Stimulated activated CD8-positive, alpha-beta memory T cell treated with anti-CD3 and anti-CD28 coated beads, Interleukin-12 subunit alpha, Interleukin-12 subunit beta, amount 100 ng/mL, for 24 hours (primary cell): ENCODE results near the gene ZDHHC1.
"Not testable (repeated sequence)": the region's sequence is repeated elsewhere in the genome, so short reads cannot be mapped to it uniquely, and the experiment has no call there.

ENCODE experiments used
- DNase-seq: peaks from one replicate; pipeline ENCODE4 v3.0.0-alpha.2; 2020; ENCODE audit errors: extremely low read depth

The ZDHHC1 gene

GRCh38 chr16:67394155-67395104 is 21.8 kb downstream of the ZDHHC1 start:
- DNase-seq: no peak

DNA sequence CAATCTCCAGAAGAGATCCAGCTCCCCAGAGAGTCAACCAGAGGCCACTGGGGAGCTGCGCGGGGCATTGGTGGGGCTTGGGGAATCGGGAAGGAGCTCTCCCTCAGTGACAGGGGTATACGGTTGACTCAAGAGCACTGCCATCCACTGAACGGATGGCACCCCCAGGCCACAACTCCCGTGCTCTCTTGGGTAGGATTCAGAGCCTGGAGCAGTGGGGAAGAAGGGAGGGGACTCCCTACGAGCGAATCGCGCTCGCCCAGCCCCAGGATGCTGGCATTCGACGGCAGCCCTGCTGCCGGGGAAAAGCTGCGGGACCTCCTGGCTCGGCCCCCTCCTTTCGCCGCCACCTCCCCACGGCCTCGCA is 22.5 kb downstream of the ZDHHC1 start:
- no peak for DNase-seq

DNA sequence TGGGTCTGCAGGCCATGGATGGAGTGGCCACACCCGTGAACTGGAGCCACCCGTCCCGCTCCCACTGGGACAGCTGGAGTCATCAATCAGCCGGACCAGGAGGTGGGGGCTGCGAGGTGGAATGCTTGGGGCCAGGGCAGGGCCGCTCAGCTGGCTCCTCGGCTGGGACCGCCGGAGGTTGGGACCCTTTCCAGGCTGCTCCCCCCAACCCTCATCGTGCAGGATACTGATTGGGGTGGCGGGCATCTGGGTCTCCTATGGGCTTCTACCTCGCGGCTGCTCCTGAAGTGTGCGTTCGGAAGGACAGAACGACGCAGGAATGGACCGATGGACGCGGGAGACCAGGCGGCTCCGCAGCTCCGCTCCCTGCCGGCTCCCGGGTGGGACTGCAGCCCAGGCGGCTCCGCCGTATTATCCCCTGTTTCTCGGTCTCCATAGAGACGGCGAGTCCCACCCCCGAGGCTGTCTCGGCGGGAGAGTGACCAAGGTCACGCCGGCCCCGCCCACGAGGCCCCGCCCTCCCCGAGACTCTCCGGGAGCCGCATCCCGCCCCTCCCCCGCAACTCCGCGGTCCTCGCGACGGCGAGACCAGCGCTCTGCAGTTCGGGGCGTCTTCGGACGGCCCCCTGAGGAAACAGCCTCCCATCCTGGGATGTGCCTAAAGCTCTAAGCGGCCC is 23.0 kb downstream of the ZDHHC1 start, which contains the start of gene TPPP3:
TPPP3 (minus strand) TSS at position 388 of the 677 bp plus-strand sequence. CDS start 2,387 bp downstream, outside the sequence.
- no peak for DNase-seq

- no peak for DNase-seq
Measured at GRCh38 chr16:67392301-67393059, 23.8 kb downstream of the ZDHHC1 start.

DNA sequence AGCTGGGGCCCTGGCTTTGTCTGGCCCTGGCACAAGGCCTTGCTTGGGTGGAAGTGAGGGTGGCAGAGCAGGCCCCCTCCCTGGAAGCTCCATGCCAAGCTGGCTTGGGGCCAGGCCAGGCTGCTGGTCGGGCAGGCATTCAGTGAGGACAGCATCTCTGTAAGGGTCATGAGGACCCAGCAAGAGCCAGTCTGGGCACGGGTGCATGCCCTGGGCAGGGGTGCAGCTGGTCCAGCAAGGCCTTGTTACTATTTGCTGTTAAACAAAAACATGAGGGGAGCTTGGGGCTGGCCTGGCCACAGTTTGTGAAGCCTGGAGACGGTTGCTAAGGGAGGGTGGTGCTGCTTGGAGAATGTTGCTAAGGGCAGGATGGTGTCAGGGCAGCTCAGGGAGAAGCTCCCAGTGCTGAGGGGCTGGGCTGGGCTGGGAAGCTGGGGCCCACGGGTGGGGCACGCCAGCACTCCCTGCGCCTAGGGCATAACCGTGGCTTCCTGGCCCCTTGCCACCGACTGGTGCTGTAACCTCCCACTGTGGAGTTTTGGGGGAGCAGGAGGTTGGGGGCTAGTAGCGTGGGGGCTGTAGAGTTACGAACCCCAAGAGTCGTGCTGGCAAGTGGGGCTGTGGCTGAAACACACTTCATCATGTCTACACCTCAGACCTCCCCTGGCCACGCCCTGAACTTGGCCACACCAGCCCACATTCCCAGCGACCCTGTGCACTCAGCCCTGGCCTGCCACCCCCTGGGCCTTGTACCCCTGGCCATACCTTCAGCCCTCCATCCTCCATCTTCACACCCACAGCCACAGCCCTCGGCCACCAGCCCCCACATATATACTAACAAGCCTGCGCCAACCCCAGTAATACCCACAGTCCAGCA is 24.6 kb downstream of the ZDHHC1 start:
- no peak for DNase-seq

GRCh38 chr16:67390816-67391423 is 25.4 kb downstream of the ZDHHC1 start:
- DNase-seq: no peak

GRCh38 chr16:67389911-67390815 is 26.1 kb downstream of the ZDHHC1 start:
- DNase-seq: no peak

DNA sequence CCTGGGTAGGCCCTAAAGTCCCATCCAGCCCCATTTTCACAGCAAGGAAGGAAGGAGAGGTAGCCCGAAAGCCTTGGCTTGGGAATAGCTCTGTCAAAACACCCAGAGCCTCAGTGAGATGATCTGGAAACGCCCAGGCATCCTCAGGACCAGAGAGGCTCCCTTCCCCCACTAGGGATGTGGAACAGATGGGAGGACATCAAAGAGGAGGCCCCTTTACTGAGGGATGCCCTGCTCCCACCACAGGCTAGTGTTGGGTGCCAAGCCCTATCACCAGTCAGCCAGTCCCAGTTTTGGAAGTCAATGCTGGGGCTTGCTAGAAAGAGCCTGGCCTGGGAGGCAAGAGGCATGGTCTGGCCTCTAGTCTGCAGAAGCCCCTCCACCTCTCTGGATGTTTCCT is 27.7 kb downstream of the ZDHHC1 start:
- DNase-seq: no peak

DNA sequence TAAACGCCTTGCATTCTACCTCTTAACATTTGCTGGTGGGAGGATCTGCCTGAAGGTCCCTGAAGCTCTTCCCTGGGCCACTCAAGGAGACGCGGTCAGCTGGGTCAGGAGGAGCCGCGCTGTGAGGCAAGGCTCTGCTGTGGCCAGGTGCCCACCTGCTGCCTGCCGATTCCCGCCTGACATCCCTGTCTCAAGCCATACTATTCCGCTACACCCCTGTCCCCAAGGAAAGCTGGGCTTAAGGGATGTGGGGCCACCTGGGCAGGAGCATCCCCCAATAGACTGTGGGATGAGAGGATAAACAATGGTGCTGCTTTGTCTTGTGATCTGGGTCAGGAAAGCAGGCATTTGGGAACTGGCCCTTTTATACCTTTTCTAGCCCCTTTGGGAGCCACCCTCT is 28.1 kb downstream of the ZDHHC1 start:
- DNase-seq: no peak

GRCh38 chr16:67387479-67388079 is 28.7 kb downstream of the ZDHHC1 start:
- DNase-seq: no peak

DNA sequence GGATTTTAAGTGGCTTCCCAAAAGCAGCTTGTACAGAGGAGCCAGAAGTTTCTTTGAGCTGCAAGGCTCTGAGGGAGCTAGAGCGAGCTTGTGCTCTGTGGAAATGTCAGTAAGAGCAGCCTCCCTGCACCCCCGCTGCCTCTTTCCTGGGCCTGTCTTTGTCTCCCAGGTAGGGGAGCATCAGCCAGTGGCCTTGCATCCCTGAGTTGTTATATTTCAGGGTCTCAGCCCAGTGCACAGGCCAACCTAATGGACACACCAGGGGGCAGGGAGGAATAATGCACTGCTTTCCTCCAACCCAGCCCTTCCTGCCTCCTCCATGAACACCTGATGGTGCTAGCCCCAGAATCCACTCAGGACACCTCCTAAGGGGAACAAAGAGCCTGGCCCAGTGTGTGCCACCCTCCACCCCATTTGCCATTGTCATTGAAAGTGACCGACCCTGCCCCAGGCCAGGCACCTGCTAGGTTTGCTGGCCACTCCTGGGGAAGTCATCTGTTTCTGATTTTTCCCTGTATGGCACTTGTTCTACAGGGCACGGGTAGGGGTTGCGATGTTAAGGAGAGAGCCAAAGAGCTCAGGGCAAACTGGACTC is 29.3 kb downstream of the ZDHHC1 start:
- no peak for DNase-seq

- no peak for DNase-seq
Measured at GRCh38 chr16:67384778-67385510, 31.3 kb downstream of the ZDHHC1 start.

- DNase-seq: no peak
Measured at GRCh38 chr16:67383284-67383683, 33.0 kb downstream of the ZDHHC1 start.

- no peak for DNase-seq
Measured at GRCh38 chr16:67378642-67379041, 37.6 kb downstream of the ZDHHC1 start.

GRCh38 chr16:67376012-67376411 is 40.3 kb downstream of the ZDHHC1 start:
- not testable (repeated sequence) for DNase-seq

- no peak for DNase-seq
Measured at GRCh38 chr16:67372664-67373063, 43.6 kb downstream of the ZDHHC1 start.

GRCh38 chr16:67370661-67371060 is 45.6 kb downstream of the ZDHHC1 start:
- no peak for DNase-seq

DNA sequence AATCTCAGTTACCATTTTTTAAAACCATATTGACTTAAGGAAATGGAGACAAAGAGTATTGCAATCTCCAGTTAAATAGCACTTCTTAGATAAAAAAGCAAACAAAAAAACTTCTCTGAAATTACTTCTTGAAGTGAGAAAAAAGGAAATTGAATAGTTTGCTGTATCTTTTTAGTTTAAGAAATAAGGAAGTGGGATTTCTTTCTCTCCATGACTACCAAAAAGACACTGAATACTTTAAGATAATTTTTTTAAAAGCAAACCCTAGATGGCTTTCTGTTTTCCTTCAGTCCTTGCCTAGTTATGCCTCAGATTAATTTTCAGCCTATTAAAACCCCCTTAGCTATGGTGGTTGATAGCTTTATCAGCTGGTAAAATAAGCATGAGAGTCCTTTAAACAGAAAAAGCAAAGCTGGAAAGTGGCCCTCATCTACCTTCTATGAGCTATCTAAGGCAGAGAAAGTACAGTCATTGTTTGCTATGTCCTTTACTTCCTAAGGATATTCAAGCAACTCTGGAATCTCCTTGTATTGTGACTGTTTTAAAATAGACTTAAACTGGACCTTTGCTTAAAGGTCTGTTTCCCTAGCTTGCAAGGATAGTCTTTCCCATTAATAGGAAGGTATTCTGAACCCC is 51.6 kb downstream of the ZDHHC1 start:
- DNase-seq: no peak
